T-cell (primary cell): Measurements from ENCODE around the gene RAPGEF1. TPM values are rescaled to one million over a fixed set of nuclear protein-coding genes. Genes with fewer than 3 reads are reported as not detected.

ENCODE experiments used
- ATAC-seq, 4 experiments: fragments of 200-7000 bp in 3 of 4; fragments of 150-1000 bp in 1 of 4; cut with Tn5 transposase; replicated peaks in 1 of 4; 1 replicate in 3 of 4; 2 replicates in 1 of 4; pipeline ENCODE4 v1.10.0; 2021; ENCODE audit warnings: moderate library complexity in 3 of 4, mild to moderate bottlenecking in 2 of 4, moderate number of reproducible peaks in 1 of 4
- CTCF ChIA-PET, 2 donors: fragments of 300-600 bp; sonication (Branson Sonifier 250); formaldehyde crosslinking; loops; one replicate each; lab custom pipeline; 2022; ENCODE audit warnings: antibody characterized with exemption in 2 of 2; lab: Charles Lee
- POLR2A ChIA-PET, 2 donors: fragments of 300-600 bp; sonication (Branson Sonifier 250); formaldehyde crosslinking; loops; one replicate each; lab custom pipeline; 2022; ENCODE audit warnings: antibody characterized with exemption in 2 of 2; lab: Charles Lee
- DNase-seq, 35 experiments: peaks; one replicate each; pipeline versions ENCODE4 v3.0.0 to v3.0.0-alpha.2; 2013 to 2023
- H3K27ac ChIP-seq: one replicate; pipeline ENCODE4 v1.5.1; 2013; ENCODE audit warnings: low read length
- H3K27me3 ChIP-seq, 2 experiments: replicated peaks in 1 of 2; 1 replicate in 1 of 2; 2 replicates in 1 of 2; pipeline versions ENCODE4 v1.6.1 to v1.7.0; 2013; ENCODE audit warnings: low read length in 1 of 2, mixed read lengths in 1 of 2; ENCODE audit not compliant: control insufficient read depth in 2 of 2, insufficient read depth in 2 of 2; ENCODE audit errors: extremely low read depth in 1 of 2
- H3K36me3 ChIP-seq, 2 donors: 1 replicate in 1 of 2; 2 replicates in 1 of 2; pipeline versions ENCODE4 v1.6.1 to v1.7.0; 2013; ENCODE audit warnings: low read length in 1 of 2; ENCODE audit not compliant: control insufficient read depth in 2 of 2, insufficient read depth in 1 of 2; ENCODE audit errors: extremely low read depth in 1 of 2
- H3K4me1 ChIP-seq, 2 experiments: 1 replicate in 1 of 2; 2 replicates in 1 of 2; pipeline versions ENCODE4 v1.6.1 to v1.7.0; 2013; ENCODE audit warnings: low read length in 2 of 2, mixed read lengths in 1 of 2; ENCODE audit not compliant: insufficient read depth in 2 of 2, control insufficient read depth in 1 of 2; ENCODE audit errors: extremely low read depth in 1 of 2
- H3K4me3 ChIP-seq, 2 donors: 1 replicate in 1 of 2; 2 replicates in 1 of 2; pipeline versions ENCODE4 v1.5.1 to v1.7.0; 2013; ENCODE audit warnings: mild to moderate bottlenecking in 2 of 2, low read length in 1 of 2, moderate library complexity in 1 of 2; ENCODE audit not compliant: control insufficient read depth in 1 of 2; ENCODE audit errors: extremely low read depth in 1 of 2
- H3K9me3 ChIP-seq: 2 replicates; pipeline ENCODE4 v1.7.0; 2013
- H3K27ac Mint-ChIP-seq, 2 donors: one replicate each; pipeline ENCODE4 v1.8.0; 2020 to 2021; ENCODE audit warnings: mild to moderate bottlenecking in 2 of 2, mixed read lengths in 2 of 2
- H3K27me3 Mint-ChIP-seq, 2 donors: one replicate each; pipeline ENCODE4 v1.8.0; 2021 to 2022; ENCODE audit warnings: mixed read lengths in 2 of 2
- H3K36me3 Mint-ChIP-seq: one replicate; pipeline ENCODE4 v1.8.0; 2021; ENCODE audit warnings: mixed read lengths
- H3K4me1 Mint-ChIP-seq, 3 donors: one replicate each; pipeline ENCODE4 v1.8.0; 2020 to 2022; ENCODE audit warnings: mixed read lengths in 3 of 3, mild to moderate bottlenecking in 1 of 3
- H3K4me3 Mint-ChIP-seq, 3 donors: one replicate each; pipeline ENCODE4 v1.8.0; 2020 to 2022; ENCODE audit warnings: mild to moderate bottlenecking in 3 of 3, mixed read lengths in 3 of 3, moderate library complexity in 3 of 3
- H3K9me3 Mint-ChIP-seq, 3 donors: one replicate each; pipeline ENCODE4 v1.8.0; 2020 to 2022; ENCODE audit warnings: mixed read lengths in 3 of 3
- WGBS: methylation state at CpG from one replicate; pipeline ENCODE4 v1.1.5; 2013; ENCODE audit warnings: missing lambda C conversion rate; ENCODE audit not compliant: insufficient coverage; 5-methylcytosine and 5-hydroxymethylcytosine counted together
- total RNA-seq, 35 experiments: library from RNA in 6 of 35; stranded (reverse) in 6 of 35; fragments of 120-200 nt in 1 of 35; gene quantifications; one replicate each; pipeline versions ENCODE4 v1.2.1 to v1.2.4 and lab custom pipeline; 2013 to 2026

RAPGEF1 gene
- total RNA-seq, 5 donors from 2014 or later (not counting 1 experiment from before 2014, with no cell fraction given): 97.9 to 167 (median 139) TPM

- H3K4me3 ChIP-seq: no peak overlapping the region
- peak overlapping the region; percentile 98 for H3K27ac ChIP-seq
- no peak for DNase-seq
- no peaks in the 10 kb centered on the region for H3K9me3 Mint-ChIP-seq
- WGBS: no CpG with 5 or more reads among the region's 1 CpG
- CTCF ChIA-PET: interaction anchor here in 1 of 2 donors (1.2 kb wide), 1 partner anchor 8 kb away, joined by 3 read pairs; no protein-coding TSS in a partner anchor
- ATAC-seq: no peak
- no peaks in the 10 kb centered on the region for H3K9me3 ChIP-seq
- no peaks in the 10 kb centered on the region for H3K27me3 ChIP-seq
- H3K4me1 Mint-ChIP-seq: peaks cover 89 to 98% (median 96%) of the 10 kb centered on the region in 3 donors
- H3K36me3 Mint-ChIP-seq: peaks cover 2% of the 10 kb centered on the region
- POLR2A ChIA-PET: interaction anchor here in 1 of 2 donors (0.5 kb wide), 1 partner anchor 417 kb away, joined by 4 read pairs; no protein-coding TSS in a partner anchor
- H3K36me3 ChIP-seq: no peaks in the 10 kb centered on the region
- H3K4me3 Mint-ChIP-seq: no peak overlapping the region
- no peaks in the 10 kb centered on the region for H3K27me3 Mint-ChIP-seq
- peak overlapping the region; percentile 96 for H3K27ac Mint-ChIP-seq
- H3K4me1 ChIP-seq: peaks cover 44 to 95% of the 10 kb centered on the region in 2 experiments
These were observed 66.8 kb downstream of the RAPGEF1 start for GRCh38 chr9:131673068-131673467.

- peaks cover 2% of the 10 kb centered on the region for H3K36me3 Mint-ChIP-seq
- ChIA-PET CTCF (no interaction called here), POLR2A (no interaction called here)
- no peak overlapping the region for H3K4me3 ChIP-seq
- H3K27me3 ChIP-seq: no peaks in the 10 kb centered on the region
- H3K4me1 ChIP-seq: peaks cover 40 to 96% of the 10 kb centered on the region in 2 experiments
- ATAC-seq (no peak), DNase-seq (no peak)
- H3K27me3 Mint-ChIP-seq: no peaks in the 10 kb centered on the region
- peak overlapping the region; percentile 96 for H3K27ac Mint-ChIP-seq
- no peaks in the 10 kb centered on the region for H3K9me3 Mint-ChIP-seq
- peak overlapping the region; percentile 98 for H3K27ac ChIP-seq
- H3K4me3 Mint-ChIP-seq: peak overlapping the region in 1 of 3 donors; percentile 12
- no peaks in the 10 kb centered on the region for H3K36me3 ChIP-seq
- peaks cover 89 to 98% (median 96%) of the 10 kb centered on the region in 3 donors for H3K4me1 Mint-ChIP-seq
- 80% methylated on average over 1 of the region's 4 CpGs for WGBS
- H3K9me3 ChIP-seq: no peaks in the 10 kb centered on the region
These were observed 67.4 kb downstream of the RAPGEF1 start for GRCh38 chr9:131672451-131672850.

GRCh38 chr9:131671133-131671520 lies 68.7 kb downstream of the RAPGEF1 start:
- Histone ChIP-seq H3K4me1 (peaks cover 34 to 98% of the 10 kb centered on the region in 2 experiments), H3K4me3 (no peak overlapping the region), H3K27me3 (no peaks in the 10 kb centered on the region), H3K36me3 (no peaks in the 10 kb centered on the region), H3K27ac (peak overlapping the region; percentile 98), H3K9me3 (no peaks in the 10 kb centered on the region)
- no peak for DNase-seq
- ChIA-PET CTCF (no interaction called here), POLR2A (no interaction called here)
- no peaks in the 10 kb centered on the region for H3K9me3 Mint-ChIP-seq
- 68% methylated on average over 5 of the region's 9 CpGs for WGBS
- peaks cover 89 to 98% (median 96%) of the 10 kb centered on the region in 3 donors for H3K4me1 Mint-ChIP-seq
- H3K27me3 Mint-ChIP-seq: no peaks in the 10 kb centered on the region
- H3K27ac Mint-ChIP-seq: peak overlapping the region; percentile 96
- no peak for ATAC-seq
- peaks cover 4% of the 10 kb centered on the region for H3K36me3 Mint-ChIP-seq
- H3K4me3 Mint-ChIP-seq: peak overlapping the region in 2 of 3 donors; percentile 26 to 81

- H3K4me3 ChIP-seq: no peak overlapping the region
- H3K9me3 ChIP-seq: no peaks in the 10 kb centered on the region
- ChIA-PET CTCF (no interaction called here), POLR2A (no interaction called here)
- H3K4me1 ChIP-seq: peaks cover 34 to 98% of the 10 kb centered on the region in 2 experiments
- WGBS: 79% methylated on average over 4 of the region's 13 CpGs
- peaks cover 8% of the 10 kb centered on the region for H3K36me3 Mint-ChIP-seq
- no peaks in the 10 kb centered on the region for H3K9me3 Mint-ChIP-seq
- H3K27me3 ChIP-seq: no peaks in the 10 kb centered on the region
- H3K4me3 Mint-ChIP-seq: peak overlapping the region in 2 of 3 donors; percentile 26 to 81
- no peaks in the 10 kb centered on the region for H3K27me3 Mint-ChIP-seq
- peak in 16 of 35 experiments; percentile 21 to 58 (median 33) for DNase-seq
- peaks cover 89 to 98% (median 96%) of the 10 kb centered on the region in 3 donors for H3K4me1 Mint-ChIP-seq
- peak overlapping the region; percentile 98 for H3K27ac ChIP-seq
- H3K27ac Mint-ChIP-seq: peak overlapping the region; percentile 96
- ATAC-seq: no peak
- H3K36me3 ChIP-seq: no peaks in the 10 kb centered on the region
These were observed 69.4 kb downstream of the RAPGEF1 start for GRCh38 chr9:131670247-131671132.

- DNase-seq (peak in 1 of 35 experiments; percentile 28), ATAC-seq (peak in 1 of 4 experiments; percentile 0)
- Histone ChIP-seq H3K27me3 (no peaks in the 10 kb centered on the region), H3K36me3 (no peaks in the 10 kb centered on the region), H3K27ac (peak overlapping the region; percentile 98), H3K9me3 (no peaks in the 10 kb centered on the region), H3K4me3 (peak overlapping the region; percentile 19 to 20), H3K4me1 (peaks cover 34 to 96% of the 10 kb centered on the region in 2 experiments)
- peaks cover 85 to 97% (median 94%) of the 10 kb centered on the region in 3 donors for H3K4me1 Mint-ChIP-seq
- ChIA-PET CTCF (interaction anchor here (0.6 to 2.3 kb wide), 4 partner anchors 8 to 1663 kb away, joined by 3 to 16 read pairs (median 4); no protein-coding TSS in a partner anchor), POLR2A (interaction anchor here in 1 of 2 donors (0.6 to 2.3 kb wide), 2 partner anchors 9 to 15 kb away, joined by 3 to 9 read pairs; no protein-coding TSS in a partner anchor)
- no peaks in the 10 kb centered on the region for H3K9me3 Mint-ChIP-seq
- H3K27ac Mint-ChIP-seq: peak overlapping the region; percentile 96
- H3K36me3 Mint-ChIP-seq: peaks cover 14% of the 10 kb centered on the region
- H3K27me3 Mint-ChIP-seq: no peaks in the 10 kb centered on the region
- peak overlapping the region; percentile 63 to 81 (median 80) for H3K4me3 Mint-ChIP-seq
- WGBS: 63% methylated on average over 9 of the region's 12 CpGs
These were observed 70.4 kb downstream of the RAPGEF1 start for GRCh38 chr9:131669269-131670157.
